ENCODE results near the gene MATN1. TPM values are rescaled to one million over a fixed set of nuclear protein-coding genes. Genes with fewer than 3 reads are reported as not detected.

The MATN1 gene
- total RNA-seq, 1 donor from 2014 or later: 0.70 TPM

GRCh38 chr1:30724175-30724574 lies 790 bp upstream of the MATN1 start:
- Mint-ChIP-seq H3K27ac (no peak overlapping the region), H3K27me3 (ENCODE audit: insufficient read depth) (no peaks in the 10 kb centered on the region), H3K4me3 (no peak overlapping the region), H3K4me1 (ENCODE audit: low read depth) (peaks cover 14% of the 10 kb centered on the region), H3K9me3 (no peaks in the 10 kb centered on the region), H3K36me3 (ENCODE audit: low read depth) (no peaks in the 10 kb centered on the region)
- no peak for DNase-seq (ENCODE audit: low spot score)
- intact Hi-C loops (cut with micrococcal nuclease): no loop called here

- intact Hi-C loops (cut with micrococcal nuclease): no loop called here
- H3K27me3 Mint-ChIP-seq (ENCODE audit: insufficient read depth): peaks cover 1% of the 10 kb centered on the region
- no peak for DNase-seq (ENCODE audit: low spot score)
- H3K4me1 Mint-ChIP-seq (ENCODE audit: low read depth): peaks cover 15% of the 10 kb centered on the region
- H3K27ac Mint-ChIP-seq: no peak overlapping the region
- H3K36me3 Mint-ChIP-seq (ENCODE audit: low read depth): no peaks in the 10 kb centered on the region
- H3K9me3 Mint-ChIP-seq: no peaks in the 10 kb centered on the region
- H3K4me3 Mint-ChIP-seq: no peak overlapping the region
These were observed 1.4 kb downstream of the MATN1 start for GRCh38 chr1:30721812-30722537.

- intact Hi-C loops (cut with micrococcal nuclease): no loop called here
- H3K36me3 Mint-ChIP-seq (ENCODE audit: low read depth): no peaks in the 10 kb centered on the region
- H3K4me3 Mint-ChIP-seq: no peak overlapping the region
- H3K27me3 Mint-ChIP-seq (ENCODE audit: insufficient read depth): peaks cover 1% of the 10 kb centered on the region
- DNase-seq (ENCODE audit: low spot score): no peak
- peaks cover under 1% of the 10 kb centered on the region for H3K9me3 Mint-ChIP-seq
- H3K4me1 Mint-ChIP-seq (ENCODE audit: low read depth): peaks cover 20% of the 10 kb centered on the region
- no peak overlapping the region for H3K27ac Mint-ChIP-seq
These were observed 2.0 kb downstream of the MATN1 start for GRCh38 chr1:30721341-30721793.

GRCh38 chr1:30720271-30721223 lies 2.8 kb downstream of the MATN1 start:
- Mint-ChIP-seq H3K27me3 (ENCODE audit: insufficient read depth) (peaks cover 1% of the 10 kb centered on the region), H3K4me1 (ENCODE audit: low read depth) (peaks cover 20% of the 10 kb centered on the region), H3K9me3 (peaks cover 9% of the 10 kb centered on the region), H3K4me3 (no peak overlapping the region), H3K27ac (no peak overlapping the region), H3K36me3 (ENCODE audit: low read depth) (no peaks in the 10 kb centered on the region)
- intact Hi-C loops (cut with micrococcal nuclease): no loop called here
- DNase-seq (ENCODE audit: low spot score): no peak

GRCh38 chr1:30719406-30720270 lies 3.7 kb downstream of the MATN1 start:
- no peaks in the 10 kb centered on the region for H3K36me3 Mint-ChIP-seq (ENCODE audit: low read depth)

GRCh38 chr1:30718636-30719405 lies 4.6 kb downstream of the MATN1 start:
- H3K9me3 Mint-ChIP-seq: peaks cover 11% of the 10 kb centered on the region
- DNase-seq (ENCODE audit: low spot score): peak; percentile 95
- intact Hi-C loops (cut with micrococcal nuclease): loop anchor here (1.0 to 10.0 kb wide), 12 partner anchors 24 to 1832 kb away; partner anchors contain the start of genes LAPTM5, MECR, SNRNP40 and SRSF4
- H3K27me3 Mint-ChIP-seq (ENCODE audit: insufficient read depth): peaks cover 3% of the 10 kb centered on the region
- H3K27ac Mint-ChIP-seq: peak overlapping the region; percentile 93
- no peaks in the 10 kb centered on the region for H3K36me3 Mint-ChIP-seq (ENCODE audit: low read depth)
- peak overlapping the region; percentile 89 for H3K4me3 Mint-ChIP-seq
- peaks cover 20% of the 10 kb centered on the region for H3K4me1 Mint-ChIP-seq (ENCODE audit: low read depth)

More at GRCh38 chr1:30719406-30720270, 3.7 kb downstream of the MATN1 start:
- H3K9me3 Mint-ChIP-seq: peaks cover 11% of the 10 kb centered on the region
- peaks cover 20% of the 10 kb centered on the region for H3K4me1 Mint-ChIP-seq (ENCODE audit: low read depth)
- peak overlapping the region; percentile 89 for H3K4me3 Mint-ChIP-seq
- intact Hi-C loops (cut with micrococcal nuclease): loop anchor here (1.0 to 10.0 kb wide), 9 partner anchors 29 to 1833 kb away; partner anchors contain the start of genes MECR, SNRNP40 and ZCCHC17
- peaks cover 3% of the 10 kb centered on the region for H3K27me3 Mint-ChIP-seq (ENCODE audit: insufficient read depth)
- DNase-seq (ENCODE audit: low spot score): no peak
- H3K27ac Mint-ChIP-seq: peak overlapping the region; percentile 93

- DNase-seq (ENCODE audit: low spot score): peak; percentile 98
- H3K36me3 Mint-ChIP-seq (ENCODE audit: low read depth): no peaks in the 10 kb centered on the region
- peak overlapping the region; percentile 89 for H3K4me3 Mint-ChIP-seq
- peaks cover 3% of the 10 kb centered on the region for H3K27me3 Mint-ChIP-seq (ENCODE audit: insufficient read depth)
- peaks cover 20% of the 10 kb centered on the region for H3K4me1 Mint-ChIP-seq (ENCODE audit: low read depth)
- H3K9me3 Mint-ChIP-seq: peaks cover 11% of the 10 kb centered on the region
- peak overlapping the region; percentile 85 for H3K27ac Mint-ChIP-seq
- intact Hi-C loops (cut with micrococcal nuclease): loop anchor here (1.0 to 10.0 kb wide), 9 partner anchors 25 to 1831 kb away; partner anchors contain the start of genes LAPTM5, MECR, SNRNP40 and SRSF4
These were observed 5.2 kb downstream of the MATN1 start for GRCh38 chr1:30718091-30718635.

GRCh38 chr1:30716646-30717045 lies 6.7 kb downstream of the MATN1 start:
- H3K9me3 Mint-ChIP-seq: peaks cover 11% of the 10 kb centered on the region
- intact Hi-C loops (cut with micrococcal nuclease): loop anchor here (10.0 kb wide), 1 partner anchor 1012 kb away; no protein-coding TSS in a partner anchor
- H3K27me3 Mint-ChIP-seq (ENCODE audit: insufficient read depth): peaks cover 3% of the 10 kb centered on the region
- H3K4me1 Mint-ChIP-seq (ENCODE audit: low read depth): peaks cover 20% of the 10 kb centered on the region
- peak overlapping the region; percentile 33 for H3K4me3 Mint-ChIP-seq
- no peaks in the 10 kb centered on the region for H3K36me3 Mint-ChIP-seq (ENCODE audit: low read depth)
- no peak overlapping the region for H3K27ac Mint-ChIP-seq
- DNase-seq (ENCODE audit: low spot score): no peak

GRCh38 chr1:30715886-30716285 lies 7.5 kb downstream of the MATN1 start:
- Mint-ChIP-seq H3K4me3 (no peak overlapping the region), H3K36me3 (ENCODE audit: low read depth) (no peaks in the 10 kb centered on the region), H3K9me3 (peaks cover 11% of the 10 kb centered on the region), H3K27ac (no peak overlapping the region), H3K4me1 (ENCODE audit: low read depth) (peaks cover 20% of the 10 kb centered on the region), H3K27me3 (ENCODE audit: insufficient read depth) (peaks cover 3% of the 10 kb centered on the region)
- intact Hi-C loops (cut with micrococcal nuclease): loop anchor here (10.0 kb wide), 1 partner anchor 1011 kb away; no protein-coding TSS in a partner anchor
- DNase-seq (ENCODE audit: low spot score): no peak

GRCh38 chr1:30715216-30715615 lies 8.2 kb downstream of the MATN1 start:
- DNase-seq (ENCODE audit: low spot score): no peak
- H3K4me1 Mint-ChIP-seq (ENCODE audit: low read depth): peaks cover 20% of the 10 kb centered on the region
- intact Hi-C loops (cut with micrococcal nuclease): loop anchor here (10.0 kb wide), 1 partner anchor 1010 kb away; no protein-coding TSS in a partner anchor
- no peak overlapping the region for H3K27ac Mint-ChIP-seq
- H3K9me3 Mint-ChIP-seq: peaks cover 11% of the 10 kb centered on the region
- H3K4me3 Mint-ChIP-seq: no peak overlapping the region
- peaks cover 3% of the 10 kb centered on the region for H3K27me3 Mint-ChIP-seq (ENCODE audit: insufficient read depth)
- no peaks in the 10 kb centered on the region for H3K36me3 Mint-ChIP-seq (ENCODE audit: low read depth)

- Mint-ChIP-seq H3K9me3 (peaks cover 11% of the 10 kb centered on the region), H3K27ac (no peak overlapping the region), H3K4me3 (no peak overlapping the region), H3K36me3 (ENCODE audit: low read depth) (no peaks in the 10 kb centered on the region), H3K4me1 (ENCODE audit: low read depth) (peaks cover 18% of the 10 kb centered on the region), H3K27me3 (ENCODE audit: insufficient read depth) (peaks cover 5% of the 10 kb centered on the region)
- intact Hi-C loops (cut with micrococcal nuclease): loop anchor here (10.0 kb wide), 1 partner anchor 1010 kb away; no protein-coding TSS in a partner anchor
- no peak for DNase-seq (ENCODE audit: low spot score)
These were observed 8.8 kb downstream of the MATN1 start for GRCh38 chr1:30714536-30715090.
